NT2/D1 (cell line): ENCODE measurements around the gene VSIG10L.
A peak's percentile ranks its signal among the peaks of the same experiment; 100 is the strongest.

Source experiments
- DNase-seq: peaks from one replicate; pipeline ENCODE4 v3.0.0-alpha.2; 2011; ENCODE audit warnings: low read depth, low spot score
- H3K27me3 ChIP-seq: 2 replicates; pipeline ENCODE4 v1.6.0; 2011; ENCODE audit warnings: mild to moderate bottlenecking; ENCODE audit not compliant: insufficient read length, insufficient read depth
- H3K36me3 ChIP-seq: 2 replicates; pipeline ENCODE4 v1.6.1; 2011; ENCODE audit warnings: mild to moderate bottlenecking, low read length, mixed read lengths; ENCODE audit not compliant: insufficient read depth, insufficient read length
- H3K4me1 ChIP-seq: 2 replicates; pipeline ENCODE4 v1.5.1; 2011; ENCODE audit not compliant: insufficient read depth, insufficient read length
- H3K4me3 ChIP-seq: 2 replicates; pipeline ENCODE4 v1.5.1; 2011; ENCODE audit warnings: low read depth; ENCODE audit not compliant: insufficient read length
- H3K9ac ChIP-seq: 2 replicates; pipeline ENCODE4 v1.6.0; 2011; ENCODE audit warnings: low read depth; ENCODE audit not compliant: insufficient read length
- H3K9me3 ChIP-seq: 2 replicates; pipeline ENCODE4 v1.5.1; 2011; ENCODE audit warnings: mild to moderate bottlenecking, low read length; ENCODE audit not compliant: insufficient read depth
- SUZ12 ChIP-seq: IDR thresholded peaks from 2 replicates; pipeline ENCODE4 v1.6.1; 2011; ENCODE audit not compliant: insufficient read length, insufficient read depth; ENCODE audit errors: extremely low read depth
- YY1 ChIP-seq: IDR thresholded peaks from 2 replicates; pipeline ENCODE4 v1.6.1; 2011; ENCODE audit not compliant: insufficient read length, insufficient read depth
- ZNF274 ChIP-seq: IDR thresholded peaks from 2 replicates; pipeline ENCODE4 v1.6.1; 2011; ENCODE audit warnings: mild to moderate bottlenecking, low read depth, low read length

The VSIG10L gene

DNA sequence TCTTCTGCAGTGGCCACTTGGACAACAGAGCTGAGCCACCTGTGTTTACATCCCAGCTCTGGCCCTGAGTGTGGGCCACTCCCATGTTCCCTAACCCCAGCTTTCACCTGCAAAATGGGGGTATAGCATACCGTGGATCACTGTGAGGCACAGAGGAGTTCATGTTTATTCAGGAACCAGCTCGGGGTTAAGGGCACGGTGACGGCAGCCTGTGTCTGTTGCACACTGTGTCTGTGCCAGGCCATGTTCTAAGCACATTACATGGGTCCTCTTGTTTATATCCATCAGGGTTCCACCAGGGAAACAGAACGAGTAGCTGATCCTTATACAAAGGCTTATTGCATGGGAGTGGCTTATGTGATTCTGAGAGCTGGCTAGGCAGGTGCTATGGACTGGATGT, 44.5 kb downstream of the VSIG10L start:
- TF ChIP-seq ZNF274 (no peak), YY1 (no peak), SUZ12 (no peak)
- H3K4me1 ChIP-seq, result peaks cover 23% of the 10 kb centered on the region
- H3K9me3 ChIP-seq, result no peaks in the 10 kb centered on the region
- no peaks in the 10 kb centered on the region for H3K27me3 ChIP-seq
- no peak overlapping the region for H3K9ac ChIP-seq
- no peak for DNase-seq
- H3K36me3 ChIP-seq, result no peaks in the 10 kb centered on the region
- no peak overlapping the region for H3K4me3 ChIP-seq

DNA sequence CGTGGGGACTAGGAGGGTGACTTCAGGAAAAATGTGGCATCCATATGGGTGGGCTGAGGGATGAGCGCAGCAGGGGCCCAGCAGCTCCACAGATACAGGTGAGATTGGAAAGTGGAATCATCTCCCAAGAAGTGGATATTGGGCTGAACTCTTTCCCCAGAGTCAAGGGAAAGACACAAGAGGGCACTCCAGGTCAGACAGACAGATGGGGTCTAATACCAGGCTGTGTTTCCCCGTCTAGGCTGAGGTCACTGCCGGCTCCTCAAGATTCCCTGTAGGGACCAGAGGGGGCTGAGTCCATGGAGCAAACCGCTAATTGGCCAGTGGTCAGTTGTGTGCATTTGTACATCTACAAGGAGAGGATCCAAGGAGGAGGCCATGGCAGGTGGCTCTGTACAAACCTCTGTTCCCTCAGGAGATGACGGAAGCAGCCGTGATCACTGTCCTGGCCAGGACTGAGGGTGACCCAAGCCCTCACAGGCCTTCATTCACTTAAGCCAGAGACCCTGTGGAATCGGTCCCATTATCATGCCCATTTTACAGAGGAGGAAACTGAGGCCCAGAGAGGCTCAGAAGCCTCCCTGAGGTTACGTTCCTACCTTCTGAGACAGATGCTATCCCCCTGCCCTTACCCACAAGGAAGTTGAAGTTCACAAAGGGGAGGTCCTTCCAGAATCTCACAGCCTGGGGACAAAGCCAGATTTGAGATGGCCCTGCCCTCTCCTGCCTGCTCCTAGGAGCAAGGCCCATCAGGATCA, 45.4 kb downstream of the VSIG10L start:
- TF ChIP-seq ZNF274 (no peak), YY1 (no peak), SUZ12 (no peak)
- Histone ChIP-seq H3K27me3 (no peaks in the 10 kb centered on the region), H3K4me3 (no peak overlapping the region), H3K36me3 (no peaks in the 10 kb centered on the region), H3K9ac (peak overlapping the region; percentile 53), H3K9me3 (no peaks in the 10 kb centered on the region), H3K4me1 (peaks cover 24% of the 10 kb centered on the region)
- DNase-seq, result no peak

DNA sequence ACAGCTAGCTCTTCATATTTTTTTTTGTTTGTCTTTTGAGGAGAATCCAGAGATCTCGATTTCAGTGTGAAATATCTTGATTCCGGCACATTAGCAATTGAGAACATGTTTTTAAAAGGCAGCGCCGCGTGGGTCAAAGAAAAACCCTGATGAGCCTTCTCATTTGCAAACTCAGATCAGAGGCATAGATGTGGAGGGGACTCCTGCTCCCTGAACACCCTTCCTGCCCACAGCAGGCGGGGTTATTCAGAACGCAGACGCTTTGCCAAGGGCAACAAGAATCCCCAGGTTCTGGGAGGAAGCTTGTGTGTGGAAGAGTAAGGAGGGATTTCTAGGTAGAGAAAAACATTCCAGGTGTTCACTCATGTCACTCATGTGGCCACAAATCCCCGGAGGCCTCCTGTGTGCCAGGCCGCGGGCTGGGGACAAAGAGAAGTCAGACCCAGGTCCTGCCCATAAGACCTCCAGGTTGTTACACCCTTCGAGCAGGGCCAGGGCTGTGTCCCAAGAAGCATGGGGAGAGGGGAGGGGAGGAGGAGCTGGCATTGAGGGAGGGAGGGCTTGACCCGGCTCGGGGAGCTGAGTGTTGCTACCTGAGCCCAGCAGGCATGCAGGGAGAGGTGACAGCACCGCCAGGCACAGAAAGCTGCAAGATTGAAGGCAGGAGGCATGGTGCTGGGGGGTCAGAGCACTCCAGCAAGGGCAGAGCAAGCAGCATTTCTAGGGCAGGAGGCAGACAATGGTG, 46.4 kb downstream of the VSIG10L start:
- TF ChIP-seq YY1, result no peak
- TF ChIP-seq ZNF274, result no peak
- no peak for TF ChIP-seq SUZ12
- no peaks in the 10 kb centered on the region for H3K9me3 ChIP-seq
- H3K27me3 ChIP-seq, result no peaks in the 10 kb centered on the region
- no peak overlapping the region for H3K4me3 ChIP-seq
- H3K4me1 ChIP-seq, result peaks cover 24% of the 10 kb centered on the region
- no peak for DNase-seq
- H3K9ac ChIP-seq, result peak overlapping the region; percentile 53
- H3K36me3 ChIP-seq, result no peaks in the 10 kb centered on the region

DNA sequence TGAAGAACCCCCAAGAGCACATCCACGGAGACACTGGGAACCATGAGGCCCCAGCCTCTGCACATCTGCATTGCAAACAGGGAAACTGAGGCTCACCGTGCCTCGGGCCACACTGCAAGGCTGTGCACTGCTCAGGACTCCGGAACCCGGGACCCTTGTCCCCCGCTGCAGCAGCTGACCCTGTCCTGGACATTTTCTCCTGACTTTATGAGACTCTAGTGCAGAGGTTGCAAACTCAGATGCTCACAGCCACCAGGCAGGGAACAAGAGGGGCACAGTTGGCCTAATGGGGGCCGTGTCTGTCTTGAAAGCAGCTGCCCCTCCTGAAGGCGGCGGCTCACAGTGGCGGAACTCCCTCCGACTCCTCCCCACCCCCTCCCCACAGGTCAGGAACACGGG, 47.0 kb downstream of the VSIG10L start:
- DNase-seq, result no peak
- H3K36me3 ChIP-seq, result no peaks in the 10 kb centered on the region
- H3K27me3 ChIP-seq, result no peaks in the 10 kb centered on the region
- no peak overlapping the region for H3K4me3 ChIP-seq
- peaks cover 24% of the 10 kb centered on the region for H3K4me1 ChIP-seq
- H3K9ac ChIP-seq, result peak overlapping the region; percentile 8
- TF ChIP-seq SUZ12 (no peak), YY1 (no peak), ZNF274 (no peak)
- no peaks in the 10 kb centered on the region for H3K9me3 ChIP-seq

DNA sequence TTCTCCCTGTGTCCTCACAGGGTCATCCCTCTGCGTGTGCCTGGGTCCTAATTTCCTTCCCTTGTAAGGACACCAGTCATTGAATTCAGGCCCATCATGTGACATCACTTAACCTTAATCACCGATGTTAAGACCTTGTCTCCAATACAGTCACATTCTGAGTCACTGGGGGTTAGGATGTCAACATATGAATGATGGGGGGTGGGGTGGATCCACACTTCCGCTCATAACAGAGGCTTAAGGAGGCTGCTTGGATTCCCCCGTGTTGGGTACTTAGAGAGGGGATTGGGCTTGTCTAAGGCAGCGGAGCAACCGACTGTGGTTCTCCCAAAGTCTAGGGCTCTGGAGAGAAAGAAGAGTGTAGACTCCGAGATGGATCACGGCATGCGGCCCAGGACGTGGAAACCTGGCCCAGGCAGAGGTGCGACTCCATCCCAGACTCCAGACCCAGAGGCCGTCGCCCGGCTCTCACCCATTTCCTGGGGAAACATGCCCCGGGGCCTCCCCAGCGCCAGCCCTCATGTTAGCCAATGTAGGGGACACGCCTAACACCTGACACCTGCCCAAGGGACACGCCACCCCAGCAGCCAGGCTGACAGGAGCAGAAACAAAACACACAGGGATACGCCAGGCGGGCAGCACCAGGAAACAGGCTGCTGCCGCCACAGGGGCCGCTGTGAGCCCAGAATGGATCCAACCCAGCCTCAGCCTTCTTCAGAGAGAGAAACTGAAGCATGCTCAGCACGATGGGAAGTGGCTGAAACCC, 47.5 kb downstream of the VSIG10L start:
- Histone ChIP-seq H3K9ac (peak overlapping the region; percentile 8), H3K4me3 (no peak overlapping the region), H3K4me1 (peaks cover 24% of the 10 kb centered on the region), H3K36me3 (no peaks in the 10 kb centered on the region), H3K9me3 (no peaks in the 10 kb centered on the region; the same call in 1 of the 2 replicates), H3K27me3 (no peaks in the 10 kb centered on the region)
- DNase-seq, result no peak
- TF ChIP-seq SUZ12 (no peak), YY1 (no peak), ZNF274 (no peak)

DNA sequence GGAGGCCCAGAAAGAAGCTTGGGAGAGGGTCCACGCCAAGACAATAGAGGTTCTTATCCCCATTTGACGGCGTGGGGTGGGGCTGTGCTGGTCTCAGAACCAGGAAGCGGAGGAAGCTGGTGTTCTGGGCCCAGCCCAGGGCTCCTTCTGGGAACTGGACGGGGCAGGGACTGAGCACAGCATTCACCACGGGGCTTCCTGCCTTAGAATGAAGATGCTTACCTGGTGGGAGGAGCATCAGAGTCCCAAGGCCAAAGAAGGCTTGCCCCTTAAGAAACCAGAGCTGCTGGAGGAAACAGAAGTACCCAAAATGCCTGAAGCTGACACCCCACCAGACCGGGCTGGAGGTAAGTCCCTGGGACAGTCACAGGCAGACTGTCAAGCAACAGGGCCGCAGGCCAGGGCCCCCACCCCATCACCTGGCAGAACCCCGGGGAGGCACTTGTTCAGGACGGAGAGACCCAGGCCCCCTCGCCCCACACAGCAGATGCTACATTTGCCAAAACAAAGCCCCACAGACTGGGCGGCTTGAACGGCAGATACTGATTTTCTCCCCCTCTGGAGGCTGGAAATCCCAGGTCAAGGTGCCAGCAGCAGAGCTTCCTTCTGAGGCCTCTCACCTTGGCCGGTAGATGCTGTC, 48.2 kb downstream of the VSIG10L start:
- Histone ChIP-seq H3K27me3 (no peaks in the 10 kb centered on the region), H3K4me3 (no peak overlapping the region), H3K9me3 (no peaks in the 10 kb centered on the region; the same call in 1 of the 2 replicates), H3K4me1 (peaks cover 24% of the 10 kb centered on the region), H3K9ac (no peak overlapping the region), H3K36me3 (no peaks in the 10 kb centered on the region)
- TF ChIP-seq ZNF274, result no peak
- no peak for TF ChIP-seq YY1
- TF ChIP-seq SUZ12, result no peak
- no peak for DNase-seq

DNA sequence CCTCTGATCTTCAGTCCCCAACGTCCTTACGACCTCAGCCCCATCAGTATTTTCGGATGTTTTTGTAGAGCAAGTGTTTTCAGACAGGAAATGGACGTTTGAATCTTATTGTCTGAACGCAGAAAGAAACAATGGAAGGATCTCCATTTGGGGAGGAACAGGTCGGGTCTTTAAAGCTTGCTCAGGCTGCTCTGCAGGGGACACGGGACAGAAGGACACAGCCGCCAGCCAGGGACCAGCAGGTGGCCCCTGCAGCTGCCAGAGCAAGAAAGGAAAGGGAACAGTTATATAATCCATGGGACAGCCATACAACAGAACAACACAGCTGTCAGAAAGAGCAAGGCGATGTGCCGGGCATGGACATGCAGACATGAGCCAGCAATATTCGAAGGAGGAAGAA, 49.0 kb downstream of the VSIG10L start:
- peaks cover 24% of the 10 kb centered on the region for H3K4me1 ChIP-seq
- no peak overlapping the region for H3K4me3 ChIP-seq
- no peaks in the 10 kb centered on the region for H3K36me3 ChIP-seq
- no peaks in the 10 kb centered on the region; the same call in 1 of the 2 replicates for H3K9me3 ChIP-seq
- TF ChIP-seq YY1, result no peak
- TF ChIP-seq SUZ12, result no peak
- no peak for TF ChIP-seq ZNF274
- peak overlapping the region; percentile 10 for H3K9ac ChIP-seq
- no peaks in the 10 kb centered on the region for H3K27me3 ChIP-seq
- DNase-seq, result peak; percentile 56
